GM19043 (cell line): Measurements from ENCODE around the gene GPX5.
"Not testable (repeated sequence)": the region's sequence is repeated elsewhere in the genome, so short reads cannot be mapped to it uniquely, and the experiment has no call there.

Source experiments
- ATAC-seq: cut with Tn5 transposase; IDR thresholded peaks from one replicate; pipeline ENCODE4 v1.9.1; 2021; ENCODE audit warnings: low read depth; ENCODE audit not compliant: unreplicated experiment

GPX5 gene, protein sequence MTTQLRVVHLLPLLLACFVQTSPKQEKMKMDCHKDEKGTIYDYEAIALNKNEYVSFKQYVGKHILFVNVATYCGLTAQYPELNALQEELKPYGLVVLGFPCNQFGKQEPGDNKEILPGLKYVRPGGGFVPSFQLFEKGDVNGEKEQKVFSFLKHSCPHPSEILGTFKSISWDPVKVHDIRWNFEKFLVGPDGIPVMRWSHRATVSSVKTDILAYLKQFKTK

DNA sequence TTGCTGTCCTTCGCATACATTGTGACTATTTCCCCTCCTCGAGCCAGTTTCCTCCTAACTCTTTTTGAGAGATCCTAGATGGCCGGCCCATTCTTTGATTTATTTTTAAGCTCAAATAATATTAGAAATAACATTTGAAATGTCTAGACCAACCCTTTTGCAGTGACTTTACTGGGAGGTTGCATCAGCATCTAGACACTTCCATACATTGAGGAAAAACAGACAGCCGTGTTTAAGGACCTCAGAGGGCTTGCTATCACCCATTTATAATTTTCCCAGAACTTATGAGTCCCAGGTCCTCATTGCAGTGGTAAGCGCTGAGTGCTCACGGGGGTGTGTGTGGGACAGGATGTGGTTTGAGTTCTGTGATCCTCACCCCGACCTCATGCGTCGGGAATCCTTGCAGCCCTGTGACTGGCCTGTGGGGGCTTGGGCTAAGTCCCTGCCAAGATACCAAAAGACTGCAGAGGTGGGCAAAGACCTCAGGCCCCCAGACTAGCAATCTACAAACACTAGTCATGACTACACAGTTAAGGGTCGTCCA is at the start of gene GPX5:
GPX5 (plus strand) TSS at position 386 of the 544 bp plus-strand sequence; CDS start at position 519, 133 bp downstream.
- ATAC-seq, result no peak

DNA sequence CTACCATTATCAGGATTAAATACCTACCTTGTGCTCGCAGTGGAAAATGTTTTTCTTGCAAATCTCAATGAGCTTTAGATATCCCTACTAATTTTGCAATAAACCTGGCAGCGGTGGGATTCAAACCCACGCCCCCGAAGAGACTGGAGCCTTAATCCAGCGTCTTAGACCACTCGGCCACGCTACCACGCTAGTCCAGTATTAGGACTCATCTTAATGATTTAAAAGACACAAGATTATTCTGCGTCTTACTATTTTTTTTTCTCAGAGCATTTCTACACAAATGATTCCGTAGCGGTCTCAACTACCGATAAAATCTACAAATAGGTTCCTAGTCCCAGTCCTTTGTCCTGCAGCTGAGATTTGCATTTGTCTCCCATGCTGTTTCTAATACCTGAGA is 47.2 kb upstream of the GPX5 start:
- no peak for ATAC-seq

DNA sequence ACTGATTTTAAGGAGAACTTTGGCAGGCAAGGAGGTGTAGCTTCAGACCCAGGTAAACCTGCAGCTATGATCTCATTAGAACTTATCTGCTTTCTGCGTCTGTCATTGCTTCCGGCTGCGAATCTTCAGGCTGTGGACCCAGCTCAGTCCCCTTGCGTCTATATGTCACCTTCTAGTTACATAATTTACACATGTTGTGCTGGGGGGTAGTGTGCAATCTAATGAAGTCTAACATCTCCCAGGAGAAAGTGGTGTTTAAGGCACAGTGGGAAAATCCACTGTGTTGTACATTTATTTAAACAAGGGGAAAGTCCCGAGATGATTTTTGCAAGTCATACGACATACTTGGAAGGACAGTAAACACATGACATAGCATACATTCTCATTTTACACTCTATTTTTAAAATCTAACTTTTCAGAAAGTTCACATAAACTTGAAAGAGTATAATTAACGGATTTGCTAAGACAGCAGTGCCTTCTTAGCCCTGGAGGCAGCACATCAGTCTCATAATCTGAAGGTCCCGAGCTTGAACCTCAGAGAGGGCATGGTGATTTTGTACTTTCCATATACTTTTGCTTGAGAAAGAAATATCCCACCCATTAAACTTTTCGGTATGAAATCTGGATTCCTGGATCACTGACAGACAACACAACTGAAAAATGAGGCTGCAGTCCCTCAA is 45.3 kb upstream of the GPX5 start:
- no peak for ATAC-seq

DNA sequence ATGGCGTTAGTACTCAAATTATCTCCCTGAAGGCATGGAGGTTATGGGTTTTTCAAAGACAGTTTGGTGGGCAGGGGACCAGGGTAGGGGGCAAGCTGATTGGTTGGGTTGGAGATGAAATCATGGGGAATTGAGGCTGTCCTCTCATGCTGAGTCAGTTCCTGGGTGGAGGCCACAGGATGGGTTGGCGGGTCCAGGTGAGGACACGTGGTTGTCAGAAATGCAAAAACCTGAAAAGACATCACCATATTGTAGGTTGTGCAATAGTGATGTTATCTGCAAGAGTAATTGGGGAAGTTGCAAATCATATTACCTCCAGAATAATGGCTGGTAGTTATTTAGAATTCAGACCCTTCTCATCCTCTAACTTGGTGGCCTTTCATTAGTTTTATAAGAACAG is 40.2 kb upstream of the GPX5 start:
- ATAC-seq, result no peak

DNA sequence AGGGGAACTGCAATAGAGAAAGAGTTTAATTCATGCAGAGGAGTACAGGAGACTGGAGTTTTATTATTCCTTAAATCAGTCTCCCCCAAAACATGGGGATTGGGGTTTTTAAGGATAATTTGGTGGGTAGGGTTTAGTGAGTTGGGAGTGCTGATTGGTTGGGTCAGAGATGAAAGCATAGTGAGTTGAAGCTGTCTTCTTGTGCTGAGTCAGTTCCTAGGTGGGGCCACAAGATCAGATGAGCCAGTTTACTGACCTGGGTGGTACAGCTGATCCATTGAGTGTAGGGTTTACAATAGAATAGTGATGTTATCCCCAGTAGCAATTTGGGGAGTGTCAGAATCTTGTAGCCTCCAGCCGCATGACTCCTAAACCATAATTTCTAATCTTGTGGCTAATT is 39.1 kb upstream of the GPX5 start:
- no peak for ATAC-seq

DNA sequence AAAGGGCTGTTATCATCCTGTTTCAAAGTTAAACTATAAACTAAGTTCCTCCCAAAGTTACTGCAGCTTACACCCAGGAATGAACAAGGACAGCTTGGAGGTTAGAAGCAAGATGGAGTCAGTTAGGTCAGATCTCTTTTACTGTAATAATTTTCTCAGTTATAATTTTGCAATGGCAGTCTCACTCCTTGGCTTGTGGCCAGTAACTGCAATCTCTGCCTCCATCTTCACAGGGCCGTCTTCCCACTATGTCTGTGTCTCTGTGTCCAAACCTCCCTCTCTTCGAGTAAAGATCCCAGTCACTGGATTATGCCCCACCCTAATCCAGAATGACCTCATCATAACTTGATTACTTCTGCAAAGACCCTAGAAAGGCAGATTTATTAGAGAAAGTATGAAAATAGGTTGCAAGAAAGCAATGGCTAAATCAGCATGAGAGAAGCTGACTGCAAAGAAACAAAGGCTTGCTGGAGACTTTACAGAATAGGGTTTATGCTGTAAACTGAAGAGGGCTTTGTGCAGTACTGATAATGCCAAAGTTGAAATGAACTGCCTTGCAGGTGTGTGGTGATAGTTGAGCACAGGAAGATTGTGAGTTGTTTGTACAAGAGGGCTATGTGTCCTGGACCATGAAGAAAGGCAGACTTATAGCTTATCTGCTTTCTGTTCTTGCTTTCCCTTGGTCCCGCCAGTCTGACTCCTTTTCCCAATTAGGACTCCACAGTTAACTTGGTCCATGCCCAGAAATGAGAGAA is 38.5 kb upstream of the GPX5 start:
- ATAC-seq, result no peak

DNA sequence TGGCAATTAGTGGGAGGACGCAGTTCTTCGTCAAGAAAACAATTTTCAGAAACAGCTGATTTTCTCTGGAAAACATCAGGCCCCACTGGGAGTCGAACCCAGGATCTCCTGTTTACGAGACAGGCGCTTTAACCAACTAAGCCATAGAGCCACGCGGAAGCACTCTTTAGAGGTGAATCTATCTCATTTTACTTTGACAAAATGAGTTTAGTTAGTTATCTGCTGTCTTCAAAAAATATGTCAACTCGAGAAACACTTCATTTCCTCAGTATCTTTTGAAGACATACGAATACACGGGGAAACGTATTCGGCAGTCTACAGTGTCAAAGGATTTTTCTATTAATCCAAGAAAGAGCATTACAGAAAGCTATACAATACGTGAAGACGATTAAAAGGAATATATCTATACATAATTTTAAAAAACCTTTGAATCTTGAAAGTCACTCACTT is 36.7 kb upstream of the GPX5 start:
- no peak for ATAC-seq

DNA sequence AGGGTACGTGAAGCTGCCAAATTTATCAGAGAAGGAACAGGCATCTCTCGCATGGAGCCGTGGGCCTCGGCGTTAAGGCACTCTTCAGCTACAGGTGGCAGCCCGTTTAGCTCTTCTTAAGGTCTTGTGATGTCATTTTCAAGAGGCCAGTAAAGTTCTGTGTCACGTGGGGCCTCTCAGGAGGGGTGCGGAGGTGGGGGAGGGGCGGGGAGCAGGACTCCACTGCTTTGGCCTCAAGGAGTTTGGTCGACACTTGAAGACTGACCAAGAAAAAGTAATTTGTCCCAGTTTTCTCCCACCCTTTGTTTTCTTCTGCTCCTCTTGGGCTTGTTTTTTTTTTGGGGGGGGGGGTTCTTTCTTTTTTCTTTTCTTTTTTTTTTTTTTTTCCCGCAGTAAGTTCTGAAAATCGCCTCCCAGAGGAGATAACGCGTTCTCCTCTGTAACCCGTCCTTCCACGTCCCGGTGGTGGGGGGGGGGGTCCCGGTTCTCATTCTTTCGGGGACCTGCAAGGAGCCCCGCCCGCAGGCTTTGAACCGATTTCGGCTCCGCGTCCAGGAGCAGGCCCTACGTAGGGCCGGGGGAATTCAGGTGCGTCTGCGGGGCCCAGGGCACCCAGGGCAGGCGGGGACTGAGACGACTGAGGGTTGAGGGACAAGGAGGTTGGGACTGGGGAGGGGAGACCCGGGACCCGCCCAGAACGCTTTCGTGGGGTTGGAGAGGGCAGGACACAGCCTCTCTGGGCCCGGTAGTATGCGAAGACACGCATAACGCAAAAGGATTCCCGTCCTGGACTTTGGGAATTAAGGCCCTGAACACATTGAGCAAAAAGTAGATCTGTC is 36.1 kb upstream of the GPX5 start:
- ATAC-seq, result no peak

DNA sequence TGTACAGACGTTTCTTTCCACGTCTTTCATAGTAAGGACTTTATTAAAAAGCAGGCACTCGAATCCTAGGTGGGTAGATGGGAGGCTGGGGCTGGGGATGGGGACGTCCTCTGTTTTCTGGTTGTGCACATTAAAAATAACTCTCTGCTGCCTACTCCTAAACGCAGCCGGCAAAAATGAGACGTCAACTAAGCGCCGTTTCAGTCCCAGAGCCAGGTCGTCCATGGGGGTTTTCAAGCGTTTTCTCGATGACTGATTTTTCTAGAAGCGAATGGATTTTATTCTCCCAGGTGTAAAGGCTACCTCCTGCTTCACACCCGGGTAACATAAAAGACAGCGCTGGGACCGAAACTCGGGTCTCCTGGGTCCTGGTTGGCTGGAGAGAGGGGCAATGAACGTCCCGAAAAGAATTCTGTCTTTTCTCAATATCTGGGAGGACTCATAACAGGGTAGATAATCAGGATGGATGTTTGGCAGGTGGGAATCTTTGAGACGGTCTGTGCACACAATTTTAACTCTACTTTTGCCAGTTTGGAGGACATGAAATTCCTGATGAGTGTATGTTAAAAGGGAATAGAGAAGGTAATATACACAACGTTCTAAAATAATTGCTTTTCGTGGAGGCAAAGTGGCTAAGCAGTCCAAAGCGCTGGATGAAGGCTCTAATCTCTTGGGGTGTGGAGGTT is 35.3 kb upstream of the GPX5 start:
- no peak for ATAC-seq

DNA sequence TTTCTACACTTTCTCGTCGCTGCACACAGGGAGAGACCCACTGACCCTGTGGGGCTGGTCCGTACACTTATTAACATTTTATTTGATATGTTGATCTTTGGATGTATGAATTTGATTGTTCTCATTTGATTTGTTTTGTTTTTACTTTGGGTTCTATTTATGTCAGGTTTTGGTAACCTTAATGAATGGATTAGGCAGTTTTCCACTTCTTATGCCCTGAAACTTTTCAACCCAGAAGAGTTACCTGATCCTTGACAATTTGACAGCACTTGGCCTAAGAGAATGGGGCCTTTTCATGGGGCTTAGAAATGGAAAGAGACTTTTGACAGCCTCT is 33.7 kb upstream of the GPX5 start:
- ATAC-seq, result no peak

DNA sequence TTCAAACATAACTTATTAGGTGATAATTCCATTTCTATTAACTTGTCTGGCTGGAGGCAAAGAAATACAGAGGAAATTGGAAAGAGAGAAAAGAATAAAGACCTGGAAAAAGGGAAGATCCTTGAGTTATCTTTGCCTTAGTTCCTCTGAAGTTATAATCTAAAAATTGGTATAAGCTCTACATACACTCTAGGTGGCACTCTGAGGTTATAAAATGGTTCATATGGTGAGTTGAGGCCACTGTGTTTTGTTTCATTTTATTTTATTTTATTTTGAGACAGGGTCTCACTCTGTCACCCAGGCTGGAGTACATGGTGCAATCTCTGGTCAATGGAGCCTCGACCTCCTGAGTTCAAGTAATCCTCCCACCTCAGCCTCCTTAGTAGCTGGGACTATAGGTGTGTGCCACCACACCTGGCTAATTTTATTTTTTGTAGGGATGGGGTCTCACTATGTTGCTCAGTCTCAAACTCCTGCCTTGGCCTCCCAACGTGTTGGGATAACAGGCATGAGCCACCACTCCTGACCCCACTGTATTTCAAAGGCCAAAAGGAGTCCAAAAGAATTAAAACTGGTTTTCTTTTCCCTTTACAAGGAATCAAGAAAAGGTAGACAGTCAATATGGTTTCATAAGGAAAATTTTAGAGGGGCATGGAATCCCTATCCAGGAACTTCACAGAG is 29.4 kb upstream of the GPX5 start:
- no peak for ATAC-seq

DNA sequence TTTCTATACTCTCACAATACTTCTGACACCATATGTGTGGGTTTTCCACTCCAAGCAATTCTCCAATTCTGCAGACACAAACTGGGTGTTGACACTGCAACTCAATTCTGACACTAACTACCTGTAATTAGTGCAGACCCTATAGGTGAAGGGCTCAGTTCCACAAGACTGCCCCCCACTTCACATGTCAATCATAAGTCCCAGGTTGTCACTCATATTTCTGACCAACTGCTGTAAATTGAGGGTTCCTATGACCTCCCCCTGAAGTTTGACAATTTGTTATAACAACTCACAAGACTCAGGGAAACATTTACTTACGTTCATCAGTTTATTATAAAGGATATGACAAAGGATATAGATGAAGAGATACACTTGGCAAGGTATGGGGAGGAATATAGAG is 28.4 kb upstream of the GPX5 start:
- ATAC-seq, result no peak

DNA sequence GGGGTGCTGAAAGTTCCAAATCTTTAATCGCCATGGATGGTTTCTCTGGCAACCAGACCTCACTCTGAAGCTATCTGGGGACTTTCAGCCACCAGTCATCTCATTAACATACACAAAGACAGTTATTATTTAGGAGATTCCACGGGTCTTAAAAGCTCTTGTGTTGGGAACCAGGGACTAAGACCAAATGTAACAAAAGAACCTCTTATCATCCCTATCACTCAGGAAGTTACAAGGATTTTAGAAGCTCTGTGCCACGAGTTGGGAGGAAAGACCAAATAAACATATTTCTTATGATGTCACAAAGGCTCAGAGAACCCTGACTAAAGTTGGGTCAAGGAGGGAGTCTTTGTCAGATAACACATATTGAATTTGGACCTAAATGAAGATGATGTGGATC is 27.8 kb upstream of the GPX5 start:
- ATAC-seq, result no peak

DNA sequence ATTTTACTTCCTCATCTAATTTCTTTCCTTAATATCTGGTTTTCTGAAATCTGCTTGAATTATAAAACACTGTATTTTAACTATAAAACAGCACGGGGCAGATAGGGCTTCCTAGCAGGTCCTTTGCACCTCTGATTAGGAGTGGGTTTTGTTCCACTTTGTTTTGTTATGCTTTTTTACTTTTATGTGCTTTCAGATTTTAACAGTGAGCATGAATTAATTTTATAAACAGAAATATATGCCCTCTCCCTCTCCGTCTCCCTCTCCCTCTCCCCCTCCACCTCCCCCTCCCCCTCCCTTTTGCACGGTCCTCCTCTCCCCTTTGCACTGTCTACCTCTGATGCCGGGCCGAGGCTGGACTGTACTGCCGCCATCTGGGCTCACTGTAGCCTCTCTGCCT is 24.4 kb upstream of the GPX5 start:
- ATAC-seq, result no peak

DNA sequence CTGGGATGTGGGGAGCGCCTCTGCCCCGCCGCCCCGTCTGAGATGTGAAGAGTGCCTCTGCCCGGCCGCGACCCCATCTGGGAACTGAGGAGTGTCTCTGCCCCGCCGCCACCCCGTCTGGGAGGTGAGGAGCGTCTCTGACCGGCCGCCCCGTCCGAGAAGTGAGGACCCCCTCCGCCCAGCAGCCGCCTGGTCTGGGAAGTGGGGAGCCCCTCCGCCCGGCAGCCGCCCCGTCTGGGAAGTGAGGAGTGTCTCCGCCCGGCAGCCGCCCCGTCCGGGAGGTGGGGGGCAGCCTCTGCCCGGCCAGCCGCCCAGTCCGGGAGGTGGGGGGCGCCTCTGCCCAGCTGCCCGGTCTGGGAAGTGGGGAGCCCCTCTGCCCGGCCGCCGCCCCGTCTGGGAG is 23.5 kb upstream of the GPX5 start:
- not testable (repeated sequence) for ATAC-seq

DNA sequence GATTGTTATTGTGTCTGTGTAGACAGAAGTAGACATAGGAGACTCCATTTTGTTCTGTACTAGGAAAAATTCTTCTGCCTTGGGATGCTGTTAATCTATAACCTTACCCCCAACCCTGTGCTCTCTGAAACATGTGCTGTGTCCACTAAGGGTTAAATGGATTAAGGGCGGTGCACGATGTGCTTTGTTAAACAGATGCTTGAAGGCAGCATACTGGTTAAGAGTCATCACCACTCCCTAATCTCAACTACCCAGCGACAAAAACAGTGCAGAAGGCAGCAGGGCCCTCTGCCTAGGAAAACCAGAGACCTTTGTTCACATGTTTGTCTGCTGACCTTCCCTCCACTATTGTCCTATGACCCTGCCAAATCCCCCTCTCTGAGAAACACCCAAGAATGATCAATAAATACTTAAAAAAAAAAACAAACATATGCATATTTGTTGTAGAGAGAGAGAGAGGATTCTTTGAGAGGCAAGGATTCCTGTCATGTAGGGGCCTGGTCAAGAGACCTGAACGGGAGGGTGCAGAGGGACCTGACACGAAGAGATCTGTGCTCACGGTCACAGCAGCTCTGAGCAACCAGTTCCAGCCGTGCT is 22.9 kb upstream of the GPX5 start:
- not testable (repeated sequence) for ATAC-seq

DNA sequence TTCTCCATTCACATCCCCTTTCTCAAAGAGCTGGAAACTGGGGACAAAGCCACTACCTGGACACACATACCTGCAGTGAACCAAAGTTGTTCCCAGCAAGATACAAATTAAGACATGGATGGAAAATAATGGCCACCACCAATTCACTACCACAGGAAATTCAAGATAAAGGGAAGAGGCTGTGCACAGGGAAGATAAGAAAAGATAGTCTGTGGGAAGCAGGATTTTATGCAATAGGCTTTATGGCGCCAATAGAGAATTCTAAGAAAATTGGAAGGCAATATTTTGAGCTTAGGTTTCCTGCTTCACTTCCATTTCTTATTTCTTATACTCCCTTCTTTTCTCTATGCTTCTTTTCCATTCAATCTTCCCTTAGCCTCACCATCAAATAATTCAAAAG is 19.9 kb upstream of the GPX5 start:
- no peak for ATAC-seq

DNA sequence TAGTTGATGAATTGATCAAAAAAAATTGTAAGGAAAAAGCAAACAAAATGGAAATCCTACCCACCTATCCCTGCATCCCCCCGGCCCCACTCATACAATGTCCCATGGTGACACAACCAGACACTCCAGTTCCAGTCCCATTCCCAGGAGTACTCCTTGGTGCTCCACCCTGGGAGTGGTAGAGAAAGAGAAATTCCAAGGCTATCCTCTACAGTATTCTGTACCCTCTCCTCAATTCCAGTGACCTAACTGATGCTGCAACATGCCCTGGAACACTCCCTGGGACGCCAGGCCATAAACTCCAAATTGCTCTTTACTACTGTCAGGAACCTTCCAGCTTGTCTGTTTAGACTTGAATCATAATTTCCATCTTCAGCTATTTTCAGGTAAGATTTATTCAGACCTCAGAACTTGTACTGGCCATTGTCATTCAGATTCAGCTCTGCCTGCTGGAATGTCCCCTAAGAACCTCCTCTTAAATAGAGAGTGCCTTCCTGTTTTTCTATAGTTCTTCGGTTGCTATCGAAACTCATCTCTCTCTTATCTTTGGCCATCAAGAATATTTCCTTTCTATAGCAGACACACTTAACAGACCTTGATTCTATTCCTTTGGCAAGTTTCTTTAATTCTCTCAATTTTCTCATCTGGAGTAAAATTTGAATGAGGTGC is 18.7 kb upstream of the GPX5 start:
- ATAC-seq, result no peak
